Neural cell (in vitro differentiated cells): ENCODE data around the gene SLC1A2.

Experiments
- EP300 ChIP-seq: fragments of 450-650 bp; conservative IDR thresholded peaks from 2 replicates; pipeline ENCODE4 v1.6.1; 2014; ENCODE audit warnings: antibody characterized with exemption, mild to moderate bottlenecking, moderate library complexity; ENCODE audit not compliant: poor library complexity, severe bottlenecking
- EZH2 ChIP-seq: fragments of 200-600, 300-800 bp; shearing (Covaris generic), sonication (generic); IDR thresholded peaks from 2 replicates; pipeline ENCODE4 v1.6.1; 2014; ENCODE audit warnings: antibody characterized with exemption, low read length, borderline replicate concordance, mild to moderate bottlenecking; ENCODE audit not compliant: insufficient read depth, poor library complexity, severe bottlenecking
- POLR2AphosphoS5 ChIP-seq: IDR thresholded peaks from 2 replicates; pipeline ENCODE4 v1.6.1; 2012
- RAD21 ChIP-seq: fragments of 450-650 bp; conservative IDR thresholded peaks from 2 replicates; pipeline ENCODE4 v1.6.1; 2014; ENCODE audit warnings: antibody characterized with exemption, mild to moderate bottlenecking, moderate library complexity
- SMC3 ChIP-seq: fragments of 450-650 bp; conservative IDR thresholded peaks from 2 replicates; pipeline ENCODE4 v1.6.1; 2014; ENCODE audit warnings: antibody characterized with exemption, mild to moderate bottlenecking, moderate library complexity; ENCODE audit not compliant: poor library complexity
- TF ChIP-seq, protein P1 (sequence below): fragments of 450-650 bp; IDR thresholded peaks from 2 replicates; pipeline ENCODE4 v1.5.1; 2014; ENCODE audit warnings: antibody characterized with exemption, mild to moderate bottlenecking, moderate library complexity; ENCODE audit not compliant: poor library complexity, severe bottlenecking

DNA sequence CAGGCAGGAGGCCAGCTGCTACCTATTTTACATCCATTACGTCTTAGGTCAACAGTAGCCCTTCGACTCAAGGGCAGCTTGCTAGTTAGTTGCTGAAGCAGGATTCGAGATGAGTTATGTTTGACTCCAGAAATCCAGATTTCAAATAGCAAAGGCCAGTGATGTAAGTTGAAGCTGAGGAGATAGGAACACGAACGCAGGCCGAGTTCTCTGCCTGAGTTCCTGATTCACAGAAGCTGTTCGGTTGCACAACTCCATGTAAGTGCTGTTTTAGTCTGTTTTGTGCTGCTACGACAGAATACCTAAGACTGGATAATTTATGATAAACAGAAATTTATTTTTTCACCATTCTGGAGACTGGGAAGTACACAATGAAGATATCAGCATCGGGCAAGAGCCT lies 111.2 kb downstream of the SLC1A2 start:
- TF ChIP-seq, protein P1, sequence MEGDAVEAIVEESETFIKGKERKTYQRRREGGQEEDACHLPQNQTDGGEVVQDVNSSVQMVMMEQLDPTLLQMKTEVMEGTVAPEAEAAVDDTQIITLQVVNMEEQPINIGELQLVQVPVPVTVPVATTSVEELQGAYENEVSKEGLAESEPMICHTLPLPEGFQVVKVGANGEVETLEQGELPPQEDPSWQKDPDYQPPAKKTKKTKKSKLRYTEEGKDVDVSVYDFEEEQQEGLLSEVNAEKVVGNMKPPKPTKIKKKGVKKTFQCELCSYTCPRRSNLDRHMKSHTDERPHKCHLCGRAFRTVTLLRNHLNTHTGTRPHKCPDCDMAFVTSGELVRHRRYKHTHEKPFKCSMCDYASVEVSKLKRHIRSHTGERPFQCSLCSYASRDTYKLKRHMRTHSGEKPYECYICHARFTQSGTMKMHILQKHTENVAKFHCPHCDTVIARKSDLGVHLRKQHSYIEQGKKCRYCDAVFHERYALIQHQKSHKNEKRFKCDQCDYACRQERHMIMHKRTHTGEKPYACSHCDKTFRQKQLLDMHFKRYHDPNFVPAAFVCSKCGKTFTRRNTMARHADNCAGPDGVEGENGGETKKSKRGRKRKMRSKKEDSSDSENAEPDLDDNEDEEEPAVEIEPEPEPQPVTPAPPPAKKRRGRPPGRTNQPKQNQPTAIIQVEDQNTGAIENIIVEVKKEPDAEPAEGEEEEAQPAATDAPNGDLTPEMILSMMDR, result no peak
- TF ChIP-seq EZH2, result no peak
- no peak for TF ChIP-seq RAD21
- TF ChIP-seq POLR2AphosphoS5, result no peak
- no peak for TF ChIP-seq SMC3
- no peak for TF ChIP-seq EP300
